ENCODE measurements around the gene RTN4RL1. TPM values are rescaled to one million over a fixed set of nuclear protein-coding genes. Genes with fewer than 3 reads are reported as not detected.

The RTN4RL1 gene
- total and polyA plus RNA-seq, 9 of the 15 experiments (the other 6 are each of a cell fraction or from before 2014, with no cell fraction given): 0.04 to 0.06 (median 0.04) TPM; not detected in 5

GRCh38 chr17:2018716-2019510 is 6.2 kb downstream of the RTN4RL1 start:
- in situ Hi-C loops (cut with MboI) (no loop called here), intact Hi-C loops (cut with micrococcal nuclease) (no loop called here)
- Histone ChIP-seq H4K20me1 (replicated peaks; ENCODE audit: control insufficient read depth, insufficient read depth, low read length) (peaks cover 8% of the 10 kb centered on the region; the same call in 1 of the 2 replicates), H3K9me1 (ENCODE audit: control insufficient read depth, insufficient read depth, low read length) (no peaks in the 10 kb centered on the region), H3K27ac (ENCODE audit: extremely low read depth, low read depth, low read length) (no peak overlapping the region), H2AFZ (ENCODE audit: low read depth, low read length) (no peak overlapping the region), H3K9ac (ENCODE audit: insufficient read depth in 1 of 2, low read depth in 2 of 2, low read length in 2 of 2) (0 out of 4 replicates have a peak overlapping the region, but pooled peaks of 1 of the 2 experiments have one; percentile 17), H3K4me1 (replicated peaks in 1 of 2; ENCODE audit: control insufficient read depth in 2 of 2, insufficient read depth in 2 of 2, low read length in 2 of 2) (peaks cover 0 to 11% of the 10 kb centered on the region in 2 experiments; a peak in 2 of 5 replicates), H3K4me3 (no peak overlapping the region), H3K4me2 (ENCODE audit: insufficient read depth, low read length) (no peak overlapping the region), H3K9me3 (replicated peaks; ENCODE audit: control insufficient read depth, insufficient read depth, low read depth, low read length) (no peaks in the 10 kb centered on the region), H3K27me3 (ENCODE audit: control insufficient read depth in 2 of 2, insufficient read depth in 2 of 2, low read length in 2 of 2) (peaks cover 31 to 79% of the 10 kb centered on the region in 2 experiments), H3K79me2 (ENCODE audit: control insufficient read depth, insufficient read depth, low read length) (no peaks in the 10 kb centered on the region), H3K36me3 (ENCODE audit: control insufficient read depth, insufficient read depth, low read length) (no peaks in the 10 kb centered on the region)
- CTCF ChIA-PET (ENCODE audit: low intra/inter-chr PET ratio): no interaction called here
- ATAC-seq (no peak), FAIRE-seq (no peak), DNase-seq (ENCODE audit: extremely low read depth in 1 of 4, low spot score in 3 of 4) (no peak)
- 0% methylated on average over 22 of the region's 24 CpGs for WGBS (ENCODE audit: insufficient coverage, low coverage, missing lambda C conversion rate)
- no peak for TF ChIP-seq GABPA (tag; conservative IDR thresholded peaks at IDR 0.05; ENCODE audit: low read depth)
- no peak for TF ChIP-seq SMAD3 (CRISPR knock-in tag; conservative IDR thresholded peaks at IDR 0.05)
- peak; percentile 38 to 54; a peak in 3 of 4 replicates for TF ChIP-seq NRF1 (conservative IDR thresholded peaks at IDR 0.05 in 1 of 2, IDR thresholded peaks at IDR 0.05 in 1 of 2)
- POLR2A ChIA-PET: interaction anchor here (0.6 to 1.2 kb wide), 3 partner anchors 10 to 137 kb away, joined by 3 to 4 read pairs (median 3); no protein-coding TSS in a partner anchor
- BruUV-seq (replicated peaks): no TSS peak
